GM23248 (cell line): Measurements from ENCODE around the gene THOC6.

ENCODE experiments used
- EZH2 ChIP-seq: fragments of 200-600 bp; sonication (generic); IDR thresholded peaks from 2 replicates; pipeline ENCODE4 v1.6.1; 2018; ENCODE audit warnings: antibody characterized with exemption, mild to moderate bottlenecking; ENCODE audit not compliant: insufficient read depth, poor library complexity, severe bottlenecking
- EZH2phosphoT487 ChIP-seq: fragments of 200-600 bp; sonication (generic); IDR thresholded peaks from 2 replicates; pipeline ENCODE4 v1.6.1; 2018; ENCODE audit warnings: antibody characterized with exemption, moderate library complexity, mild to moderate bottlenecking, low read depth; ENCODE audit not compliant: insufficient read depth

GRCh38 chr16:3012828-3013420 lies 10.9 kb upstream of the THOC6 start, which contains the start of gene CLDN9:
- no peak for TF ChIP-seq EZH2
- no peak for TF ChIP-seq EZH2phosphoT487
